Keratinocyte (primary cell): ENCODE data around the gene CLCN4.

Experiments used
- EZH2 ChIP-seq: IDR thresholded peaks from one replicate; pipeline ENCODE4 v1.6.1; 2012; ENCODE audit warnings: inconsistent platforms, mild to moderate bottlenecking, low read length, moderate library complexity
- TF ChIP-seq, protein P1 (sequence below), 3 experiments: IDR thresholded peaks in 1 of 3; conservative IDR thresholded peaks in 1 of 3; optimal IDR thresholded peaks in 1 of 3; 2 replicates in 2 of 3; 3 replicates in 1 of 3; pipeline versions ENCODE3 to v1.5.1; 2011; ENCODE audit warnings: low read length in 3 of 3, mild to moderate bottlenecking in 3 of 3, moderate library complexity in 2 of 3, control low read depth in 1 of 3, inconsistent platforms in 1 of 3; ENCODE audit not compliant: insufficient read depth in 2 of 3; ENCODE audit errors: extremely low read depth in 1 of 3

DNA sequence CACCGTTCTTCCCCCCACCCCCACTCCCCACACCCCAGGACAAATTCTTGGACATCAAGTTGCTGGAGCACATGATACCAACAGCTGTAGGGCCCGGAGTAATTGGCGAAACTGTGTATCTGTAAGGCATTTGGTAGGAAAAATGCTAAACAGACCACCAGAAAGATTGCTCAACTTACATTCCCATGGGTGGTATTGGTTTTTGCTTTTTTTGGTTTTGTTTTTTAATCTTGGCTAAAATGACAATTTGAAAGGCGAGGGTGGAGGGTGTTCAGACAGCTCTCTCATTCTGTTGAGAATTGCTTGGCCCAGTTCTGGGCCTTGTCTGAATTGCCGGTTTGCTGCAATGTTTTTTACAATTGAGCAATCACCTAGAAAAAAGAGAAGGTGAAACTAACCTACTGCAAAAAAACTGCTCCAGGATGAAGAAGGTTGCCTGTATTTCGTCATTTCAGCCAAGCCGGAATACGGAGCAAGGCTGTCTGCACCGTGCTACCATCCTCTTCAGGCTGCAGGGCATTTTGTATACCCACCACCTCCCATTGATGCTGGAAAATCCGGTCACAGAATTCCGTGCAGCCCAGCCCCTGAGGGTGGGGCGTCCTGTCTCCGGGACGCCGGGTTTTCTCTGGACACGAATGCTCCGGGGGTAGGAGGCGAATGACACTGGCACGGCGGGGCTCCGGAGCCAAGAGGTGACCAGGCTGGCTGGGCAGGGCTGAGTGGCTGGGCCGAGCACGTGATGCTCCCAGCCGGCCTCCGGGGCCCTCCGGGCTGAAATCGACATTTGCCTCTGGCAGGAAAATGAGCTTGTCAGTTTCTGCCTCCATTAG, at the start of gene CLCN4:
- TF ChIP-seq, protein P1, sequence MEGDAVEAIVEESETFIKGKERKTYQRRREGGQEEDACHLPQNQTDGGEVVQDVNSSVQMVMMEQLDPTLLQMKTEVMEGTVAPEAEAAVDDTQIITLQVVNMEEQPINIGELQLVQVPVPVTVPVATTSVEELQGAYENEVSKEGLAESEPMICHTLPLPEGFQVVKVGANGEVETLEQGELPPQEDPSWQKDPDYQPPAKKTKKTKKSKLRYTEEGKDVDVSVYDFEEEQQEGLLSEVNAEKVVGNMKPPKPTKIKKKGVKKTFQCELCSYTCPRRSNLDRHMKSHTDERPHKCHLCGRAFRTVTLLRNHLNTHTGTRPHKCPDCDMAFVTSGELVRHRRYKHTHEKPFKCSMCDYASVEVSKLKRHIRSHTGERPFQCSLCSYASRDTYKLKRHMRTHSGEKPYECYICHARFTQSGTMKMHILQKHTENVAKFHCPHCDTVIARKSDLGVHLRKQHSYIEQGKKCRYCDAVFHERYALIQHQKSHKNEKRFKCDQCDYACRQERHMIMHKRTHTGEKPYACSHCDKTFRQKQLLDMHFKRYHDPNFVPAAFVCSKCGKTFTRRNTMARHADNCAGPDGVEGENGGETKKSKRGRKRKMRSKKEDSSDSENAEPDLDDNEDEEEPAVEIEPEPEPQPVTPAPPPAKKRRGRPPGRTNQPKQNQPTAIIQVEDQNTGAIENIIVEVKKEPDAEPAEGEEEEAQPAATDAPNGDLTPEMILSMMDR (optimal IDR thresholded peaks at IDR 0.05 in 1 of 3, IDR thresholded peaks at IDR 0.05 in 1 of 3, conservative IDR thresholded peaks at IDR 0.05 in 1 of 3; ENCODE audit: extremely low read depth in 1 of 3, insufficient read depth in 2 of 3, low read length in 3 of 3): no peak
- no peak for TF ChIP-seq EZH2
